SJSA1 (cell line): ENCODE data around the gene RRM2. TPM values are rescaled to one million over a fixed set of nuclear protein-coding genes. Genes with fewer than 3 reads are reported as not detected.

Experiments used
- DNase-seq, 2 experiments: peaks; one replicate each; pipeline ENCODE4 v3.0.0-alpha.2; 2015 to 2020; ENCODE audit warnings: low spot score in 2 of 2, low read depth in 1 of 2
- H3K27ac ChIP-seq: fragments of 250-450 bp; sonication (Bioruptor Pico); 2 replicates; pipeline ENCODE4 v1.5.1; 2020; ENCODE audit warnings: mild to moderate bottlenecking, moderate library complexity
- H3K27me3 ChIP-seq: fragments of 250-450 bp; sonication (Bioruptor Pico); replicated peaks from 2 replicates; pipeline ENCODE4 v1.5.1; 2020; ENCODE audit warnings: mild to moderate bottlenecking, moderate library complexity
- H3K36me3 ChIP-seq: fragments of 250-450 bp; sonication (Bioruptor Pico); 2 replicates; pipeline ENCODE4 v1.5.1; 2020; ENCODE audit warnings: mild to moderate bottlenecking
- H3K4me1 ChIP-seq: fragments of 250-450 bp; sonication (Bioruptor Pico); replicated peaks from 2 replicates; pipeline ENCODE4 v1.6.1; 2021; ENCODE audit warnings: mild to moderate bottlenecking
- H3K4me3 ChIP-seq: fragments of 250-450 bp; sonication (Bioruptor Pico); 2 replicates; pipeline ENCODE4 v1.5.1; 2020; ENCODE audit warnings: mild to moderate bottlenecking
- H3K9me3 ChIP-seq: fragments of 250-450 bp; sonication (Bioruptor Pico); replicated peaks from 2 replicates; pipeline ENCODE4 v1.5.1; 2020; ENCODE audit warnings: mild to moderate bottlenecking
- total RNA-seq: library from RNA; depleted of rRNA; stranded (reverse); fragments of >200 nt; shearing (Covaris generic); gene quantifications from 2 replicates; pipeline ENCODE4 v1.2.3, GENCODE V29; 2014

The RRM2 gene
- total RNA-seq, 1 experiment from 2014 or later, result 209 TPM

GRCh38 chr2:10161206-10161931, 38.8 kb downstream of the RRM2 start:
- peaks cover 40% of the 10 kb centered on the region for H3K36me3 ChIP-seq
- H3K4me3 ChIP-seq, result no peak overlapping the region
- DNase-seq, result no peak
- no peaks in the 10 kb centered on the region for H3K27me3 ChIP-seq
- H3K9me3 ChIP-seq, result no peaks in the 10 kb centered on the region
- no peaks in the 10 kb centered on the region for H3K4me1 ChIP-seq
- no peak overlapping the region for H3K27ac ChIP-seq

GRCh38 chr2:10161961-10162441, 39.5 kb downstream of the RRM2 start:
- peaks cover 38% of the 10 kb centered on the region for H3K36me3 ChIP-seq
- no peaks in the 10 kb centered on the region for H3K4me1 ChIP-seq
- H3K27me3 ChIP-seq, result no peaks in the 10 kb centered on the region
- H3K27ac ChIP-seq, result no peak overlapping the region
- H3K4me3 ChIP-seq, result no peak overlapping the region
- DNase-seq, result no peak
- H3K9me3 ChIP-seq, result no peaks in the 10 kb centered on the region

GRCh38 chr2:10162586-10163497, 40.3 kb downstream of the RRM2 start:
- Histone ChIP-seq H3K27ac (no peak overlapping the region), H3K9me3 (no peaks in the 10 kb centered on the region), H3K36me3 (peaks cover 34% of the 10 kb centered on the region), H3K27me3 (no peaks in the 10 kb centered on the region), H3K4me1 (no peaks in the 10 kb centered on the region), H3K4me3 (no peak overlapping the region)
- DNase-seq, result no peak

- H3K27ac ChIP-seq, result no peak overlapping the region
- H3K9me3 ChIP-seq, result no peaks in the 10 kb centered on the region
- DNase-seq, result no peak
- no peaks in the 10 kb centered on the region for H3K27me3 ChIP-seq
- H3K36me3 ChIP-seq, result peaks cover 33% of the 10 kb centered on the region
- H3K4me3 ChIP-seq, result no peak overlapping the region
- H3K4me1 ChIP-seq, result no peaks in the 10 kb centered on the region
Observed at GRCh38 chr2:10163498-10164486, 41.3 kb downstream of the RRM2 start.

- no peak overlapping the region for H3K27ac ChIP-seq
- no peaks in the 10 kb centered on the region for H3K9me3 ChIP-seq
- no peak for DNase-seq
- peaks cover 5% of the 10 kb centered on the region for H3K4me1 ChIP-seq
- H3K4me3 ChIP-seq, result no peak overlapping the region
- peaks cover 27% of the 10 kb centered on the region for H3K36me3 ChIP-seq
- H3K27me3 ChIP-seq, result no peaks in the 10 kb centered on the region
Observed at GRCh38 chr2:10164601-10165000, 42.1 kb downstream of the RRM2 start.

- Histone ChIP-seq H3K9me3 (no peaks in the 10 kb centered on the region), H3K27ac (no peak overlapping the region), H3K27me3 (no peaks in the 10 kb centered on the region), H3K4me3 (no peak overlapping the region), H3K4me1 (peaks cover 12% of the 10 kb centered on the region), H3K36me3 (peaks cover 27% of the 10 kb centered on the region)
- DNase-seq, result no peak
Observed at GRCh38 chr2:10165282-10165681, 42.7 kb downstream of the RRM2 start.

GRCh38 chr2:10165861-10166675, 43.5 kb downstream of the RRM2 start:
- no peaks in the 10 kb centered on the region for H3K9me3 ChIP-seq
- H3K4me3 ChIP-seq, result no peak overlapping the region
- DNase-seq, result no peak
- peaks cover 31% of the 10 kb centered on the region for H3K36me3 ChIP-seq
- no peak overlapping the region for H3K27ac ChIP-seq
- peaks cover 18% of the 10 kb centered on the region for H3K4me1 ChIP-seq
- H3K27me3 ChIP-seq, result no peaks in the 10 kb centered on the region

GRCh38 chr2:10166676-10167292, 44.2 kb downstream of the RRM2 start:
- no peak for DNase-seq
- H3K4me1 ChIP-seq, result peaks cover 18% of the 10 kb centered on the region
- no peaks in the 10 kb centered on the region for H3K9me3 ChIP-seq
- H3K36me3 ChIP-seq, result peaks cover 29% of the 10 kb centered on the region
- H3K27ac ChIP-seq, result no peak overlapping the region
- H3K27me3 ChIP-seq, result no peaks in the 10 kb centered on the region
- no peak overlapping the region for H3K4me3 ChIP-seq

GRCh38 chr2:10167316-10167715, 44.8 kb downstream of the RRM2 start:
- no peaks in the 10 kb centered on the region for H3K9me3 ChIP-seq
- H3K27ac ChIP-seq, result no peak overlapping the region
- DNase-seq, result no peak
- peaks cover 18% of the 10 kb centered on the region for H3K4me1 ChIP-seq
- H3K4me3 ChIP-seq, result no peak overlapping the region
- peaks cover 29% of the 10 kb centered on the region for H3K36me3 ChIP-seq
- no peaks in the 10 kb centered on the region for H3K27me3 ChIP-seq

GRCh38 chr2:10168221-10168620, 45.7 kb downstream of the RRM2 start:
- Histone ChIP-seq H3K9me3 (no peaks in the 10 kb centered on the region), H3K36me3 (peaks cover 29% of the 10 kb centered on the region), H3K27ac (no peak overlapping the region), H3K27me3 (no peaks in the 10 kb centered on the region), H3K4me1 (peaks cover 18% of the 10 kb centered on the region), H3K4me3 (no peak overlapping the region)
- no peak for DNase-seq

GRCh38 chr2:10169053-10169578, 46.6 kb downstream of the RRM2 start:
- Histone ChIP-seq H3K27me3 (no peaks in the 10 kb centered on the region), H3K4me1 (peaks cover 18% of the 10 kb centered on the region), H3K9me3 (no peaks in the 10 kb centered on the region), H3K36me3 (peaks cover 27% of the 10 kb centered on the region), H3K27ac (no peak overlapping the region), H3K4me3 (no peak overlapping the region)
- DNase-seq, result no peak

- no peak overlapping the region for H3K27ac ChIP-seq
Observed at GRCh38 chr2:10169581-10169980, 47.0 kb downstream of the RRM2 start.

More at GRCh38 chr2:10169581-10169980, 47.0 kb downstream of the RRM2 start:
- Histone ChIP-seq H3K27me3 (no peaks in the 10 kb centered on the region), H3K4me1 (peaks cover 18% of the 10 kb centered on the region), H3K9me3 (no peaks in the 10 kb centered on the region), H3K4me3 (no peak overlapping the region), H3K36me3 (peaks cover 23% of the 10 kb centered on the region)
- no peak for DNase-seq
